HG03097 (cell line): ENCODE data around the gene PIP5K1B.

Experiments used
- ATAC-seq: cut with Tn5 transposase; IDR thresholded peaks from one replicate; pipeline ENCODE4 v1.9.1; 2021; ENCODE audit not compliant: unreplicated experiment, low FRiP score

The PIP5K1B gene

DNA sequence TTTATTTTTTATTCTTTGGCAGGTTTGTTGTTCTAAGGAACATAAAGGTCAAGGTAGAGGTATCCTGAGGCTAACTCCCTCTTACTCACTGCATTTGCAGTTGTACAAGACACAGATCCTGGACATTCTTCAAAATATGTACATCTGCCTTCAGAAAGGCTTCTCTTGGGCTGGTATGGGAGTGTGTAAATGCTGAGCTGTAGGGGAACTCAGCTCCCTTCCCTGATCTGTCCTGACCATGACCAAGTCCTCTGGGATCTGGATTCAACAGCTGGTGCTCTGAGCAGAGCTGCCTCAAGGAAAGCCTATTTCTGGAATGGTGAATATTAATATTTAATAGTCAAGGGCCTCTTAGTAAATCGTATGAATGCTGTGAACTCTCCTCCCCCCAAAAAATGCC, 191.4 kb downstream of the PIP5K1B start:
- ATAC-seq = no peak

DNA sequence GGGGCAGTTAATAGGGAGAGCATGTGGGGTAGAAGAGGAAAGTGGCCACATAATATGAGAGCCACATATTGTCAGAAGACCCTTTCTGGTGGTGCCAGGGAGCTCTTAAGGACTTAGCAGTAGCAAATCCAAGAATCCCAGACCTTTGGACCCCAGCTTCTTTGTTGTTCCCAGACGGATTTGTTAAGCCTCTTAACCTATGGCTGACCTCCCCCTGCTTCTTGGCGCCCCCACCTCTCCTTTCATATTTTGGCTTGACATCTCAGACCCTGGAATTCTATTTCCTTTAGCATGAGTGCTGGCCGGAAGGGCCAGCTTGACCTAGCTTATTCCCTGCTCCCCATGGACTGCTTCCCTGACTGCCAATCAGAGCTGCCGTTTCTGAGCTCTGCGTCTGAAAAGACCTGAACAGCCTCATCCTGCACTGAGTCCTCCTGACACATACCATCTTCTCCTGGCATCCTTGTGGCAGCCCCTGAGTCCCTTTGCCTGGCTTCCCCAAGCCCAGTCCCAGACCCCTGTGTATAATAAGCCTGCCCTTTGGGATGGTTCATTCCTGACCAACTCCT, 192.6 kb downstream of the PIP5K1B start:
- no peak for ATAC-seq

DNA sequence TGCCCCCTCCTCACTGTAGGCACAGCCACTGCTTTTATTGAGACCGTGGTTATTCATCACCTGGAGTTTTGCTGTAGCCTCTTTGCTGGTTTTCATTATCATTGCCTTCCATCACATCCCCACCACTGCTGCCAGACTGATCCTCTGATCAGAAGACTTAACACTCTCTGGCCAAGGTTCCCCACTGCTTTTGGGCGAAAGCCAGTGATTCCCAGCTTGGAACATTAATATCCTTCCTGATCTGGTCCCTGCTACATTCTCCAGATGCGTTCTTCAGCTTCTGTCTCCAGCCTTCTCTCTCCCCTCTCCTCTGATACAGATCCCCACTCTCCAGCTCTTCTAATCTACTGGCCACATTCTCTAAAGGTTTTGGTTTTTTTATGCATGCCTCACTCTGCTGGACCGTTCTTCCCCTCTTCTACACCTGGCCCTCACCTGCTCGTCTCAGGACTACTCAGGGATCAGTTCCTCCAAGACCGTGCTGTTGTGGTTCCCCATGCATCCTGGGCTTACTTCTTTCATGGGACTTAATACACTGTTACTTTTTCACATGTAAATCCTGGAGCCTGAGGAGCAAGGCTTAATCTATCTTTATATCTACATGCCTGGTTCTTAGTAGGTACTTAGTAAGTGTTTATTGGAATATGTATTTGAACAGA, 193.9 kb downstream of the PIP5K1B start:
- no peak for ATAC-seq

DNA sequence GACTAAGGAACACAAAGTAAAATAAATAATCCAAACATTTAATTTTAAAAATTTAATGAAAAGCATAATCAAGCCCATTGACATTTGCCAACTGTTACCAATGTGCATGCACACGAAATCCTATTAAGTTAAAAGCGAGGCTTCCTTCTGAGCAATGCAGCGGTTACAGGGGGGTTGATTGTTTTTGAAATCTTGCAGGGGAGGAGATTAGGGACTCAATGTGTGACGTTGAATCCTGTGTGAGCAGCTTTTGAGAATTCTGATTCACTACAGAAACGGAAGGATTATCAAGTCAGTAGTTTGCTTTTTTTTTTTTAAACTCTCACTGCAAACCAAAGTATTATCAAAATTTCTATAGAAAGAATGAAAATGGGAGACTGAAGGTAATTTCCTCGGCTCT, 199.4 kb downstream of the PIP5K1B start:
- no peak for ATAC-seq

DNA sequence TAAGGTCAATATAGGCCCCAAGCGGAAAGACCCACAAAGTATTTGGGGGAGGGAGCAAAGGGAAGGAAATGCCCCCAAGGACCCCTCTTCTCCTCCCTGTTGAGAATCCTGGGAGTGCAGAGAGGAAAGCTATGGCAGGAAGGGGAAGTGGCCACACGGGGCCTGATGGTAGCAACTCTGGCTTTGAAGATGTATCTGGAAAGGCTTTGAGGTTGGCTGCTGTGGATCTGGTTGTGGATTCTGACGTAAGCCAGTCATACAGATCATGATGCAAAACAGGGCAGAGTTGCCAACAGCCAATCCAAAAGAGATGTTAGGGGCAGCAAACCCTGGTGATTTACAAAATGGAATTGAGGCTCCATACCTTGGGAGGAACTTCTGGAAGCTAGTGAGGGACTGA, 200.1 kb downstream of the PIP5K1B start:
- ATAC-seq = no peak

DNA sequence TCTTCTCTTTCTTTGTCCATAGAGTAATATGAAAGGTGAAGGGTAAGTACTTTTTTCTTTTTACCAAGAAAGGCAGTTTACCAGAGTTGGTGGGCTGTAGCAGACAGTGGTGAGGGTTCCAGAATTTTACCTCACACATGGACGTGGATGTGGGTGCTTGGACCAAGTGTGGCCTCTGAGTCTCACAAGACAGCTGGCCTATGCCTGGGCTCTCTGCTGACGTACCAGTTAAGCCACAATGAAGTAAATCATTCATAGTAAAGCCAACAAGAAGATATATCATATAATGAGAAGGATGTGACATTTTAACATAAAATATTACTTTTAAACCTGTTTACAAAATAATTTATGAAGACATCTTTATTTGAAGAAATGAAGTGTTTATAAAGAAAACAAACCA, 202.9 kb downstream of the PIP5K1B start:
- no peak for ATAC-seq

DNA sequence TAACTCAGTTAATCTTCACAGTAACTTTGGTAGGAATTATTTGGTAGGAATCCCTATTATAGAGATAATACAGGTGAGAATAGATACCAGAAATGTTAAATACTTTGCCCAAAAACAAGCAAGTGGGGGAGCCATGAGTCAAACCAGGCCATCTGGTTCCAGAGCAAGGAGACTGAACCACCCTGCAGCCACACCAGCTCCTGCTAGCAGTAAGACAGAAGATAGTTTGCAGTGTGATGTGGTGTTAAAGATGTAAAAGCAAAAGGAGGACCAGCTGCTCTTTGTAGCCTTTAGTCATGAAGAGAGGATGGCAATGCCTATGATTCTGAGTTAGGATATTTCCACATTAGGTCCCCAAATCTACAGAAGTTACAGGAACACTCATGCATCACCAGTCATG, 207.5 kb downstream of the PIP5K1B start:
- ATAC-seq = no peak

DNA sequence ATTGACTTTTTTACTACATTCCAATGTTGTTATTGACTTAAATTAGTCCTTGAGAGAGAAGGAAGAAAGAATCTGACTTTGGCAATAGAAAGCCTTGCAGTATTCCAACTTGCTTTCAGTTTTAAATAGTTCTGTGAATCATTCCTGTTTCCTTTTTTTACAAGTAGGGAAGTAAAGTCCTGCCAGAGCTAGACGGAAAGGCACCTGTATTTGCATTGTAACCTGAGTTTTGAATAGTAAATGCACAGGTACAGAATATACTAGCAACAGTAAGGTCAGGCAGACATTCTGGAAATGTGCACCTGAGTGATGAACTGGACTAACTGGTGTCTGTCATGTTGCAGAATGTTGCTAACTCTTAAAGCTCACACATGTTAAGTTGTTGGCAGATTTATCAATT, 208.0 kb downstream of the PIP5K1B start:
- ATAC-seq = no peak

DNA sequence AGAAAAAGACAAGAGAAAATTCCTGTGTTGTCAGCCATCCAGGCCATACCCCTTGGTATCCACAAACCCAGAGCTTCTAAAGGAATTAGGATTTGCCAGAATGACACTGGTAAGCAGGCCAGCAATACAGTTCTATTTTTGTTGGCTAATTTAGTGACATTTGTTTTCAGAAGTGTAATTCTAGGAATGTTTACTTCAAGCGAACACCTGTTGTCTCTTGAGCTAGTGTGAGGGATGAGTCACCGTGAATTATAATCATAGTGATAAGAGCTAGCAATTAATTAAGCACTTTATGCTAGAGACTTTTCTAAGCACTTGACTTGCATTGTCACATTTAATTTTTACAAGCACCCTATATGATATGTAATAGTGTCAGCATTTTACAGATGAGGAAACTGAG, 209.7 kb downstream of the PIP5K1B start:
- no peak for ATAC-seq

DNA sequence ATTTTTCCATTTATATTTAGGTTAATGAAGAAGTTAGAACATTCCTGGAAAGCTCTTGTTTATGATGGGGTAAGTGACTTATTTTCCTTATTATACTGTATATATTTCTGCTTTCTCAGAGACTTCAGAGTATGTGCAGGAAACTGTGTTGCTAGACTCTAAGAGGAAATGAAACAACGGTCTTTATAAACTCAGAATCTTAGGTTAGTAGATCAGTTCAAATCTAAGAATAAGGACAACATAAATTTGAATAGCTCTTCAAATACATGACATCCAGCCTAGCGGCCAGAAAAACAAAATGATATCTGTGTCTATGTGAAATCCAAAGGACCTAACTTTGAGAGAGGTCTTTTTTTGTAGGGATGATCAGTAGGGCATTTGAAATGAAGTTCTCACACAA, 214.6 kb downstream of the PIP5K1B start:
- ATAC-seq = no peak

DNA sequence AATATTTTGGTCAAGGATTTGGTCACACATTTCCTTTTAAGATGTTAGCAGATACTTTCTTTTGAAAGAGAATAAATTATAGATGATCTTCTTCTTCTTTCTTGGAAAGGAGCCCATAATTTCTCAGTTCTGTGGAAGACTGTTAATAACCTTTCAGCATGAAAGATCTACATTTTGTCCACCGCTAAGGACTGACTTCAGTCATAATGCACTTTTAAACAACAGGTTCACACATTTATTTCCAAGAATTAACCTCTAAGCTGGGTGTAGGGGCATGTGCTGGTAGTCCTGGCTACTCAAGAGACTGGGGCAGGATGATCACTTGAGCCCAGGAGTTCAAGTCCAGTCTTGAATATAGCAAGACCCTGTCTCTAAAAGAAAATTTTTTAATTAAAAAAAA, 215.9 kb downstream of the PIP5K1B start:
- ATAC-seq = no peak

DNA sequence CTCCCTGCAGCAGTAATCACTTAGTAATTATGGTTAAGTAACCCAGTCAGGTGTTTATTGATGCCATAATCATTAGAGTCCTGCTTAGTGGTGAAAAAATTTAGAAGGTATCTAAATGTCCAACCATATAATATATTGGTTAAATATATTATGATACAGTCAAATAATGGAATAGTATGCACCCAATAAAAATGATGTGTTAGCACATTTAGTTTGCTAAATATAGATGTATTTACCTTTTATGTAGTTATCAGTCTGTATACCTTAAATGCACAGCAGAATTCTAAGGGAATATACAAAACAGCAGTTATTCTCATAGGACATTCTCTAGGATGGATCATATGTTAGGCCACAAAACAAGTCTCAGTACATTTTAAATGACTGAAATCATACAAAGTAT, 218.4 kb downstream of the PIP5K1B start:
- ATAC-seq = no peak

DNA sequence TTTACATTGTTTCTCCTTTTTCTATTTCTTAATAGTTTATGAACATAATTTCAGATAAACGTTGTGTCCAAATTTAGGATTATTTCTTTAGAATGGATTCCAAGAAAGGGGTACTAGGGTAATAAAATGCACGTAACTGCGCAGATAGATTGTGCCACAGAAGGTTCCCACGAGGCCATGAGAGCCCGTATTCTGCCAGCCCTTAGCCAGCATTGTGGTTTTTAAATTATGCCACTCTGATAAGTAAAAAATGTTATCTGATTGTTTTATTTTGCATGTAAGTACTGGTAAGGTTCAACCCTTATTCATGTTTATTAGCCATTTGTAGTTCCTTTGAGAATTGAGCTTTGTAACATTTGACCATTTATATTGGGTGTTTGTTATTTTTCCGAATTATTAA, 220.1 kb downstream of the PIP5K1B start:
- no peak for ATAC-seq

DNA sequence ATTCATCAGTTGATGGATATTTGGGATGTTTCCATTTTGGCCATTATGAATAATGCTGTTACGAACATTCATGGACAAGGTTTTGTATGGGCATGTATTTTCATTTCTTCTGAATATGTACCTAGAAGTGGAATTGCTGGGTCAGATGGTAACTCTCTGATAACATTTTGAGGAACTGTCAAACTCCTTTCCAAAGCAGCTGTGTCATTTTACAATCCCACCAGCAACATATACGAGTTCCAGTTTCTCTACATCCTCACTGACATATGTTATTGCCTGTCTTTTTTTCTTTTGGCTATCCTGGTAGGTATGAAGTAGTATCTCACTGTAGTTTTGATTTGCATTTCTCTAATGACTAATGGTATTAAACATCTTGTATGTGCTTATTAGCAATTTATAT, 222.1 kb downstream of the PIP5K1B start:
- no peak for ATAC-seq

DNA sequence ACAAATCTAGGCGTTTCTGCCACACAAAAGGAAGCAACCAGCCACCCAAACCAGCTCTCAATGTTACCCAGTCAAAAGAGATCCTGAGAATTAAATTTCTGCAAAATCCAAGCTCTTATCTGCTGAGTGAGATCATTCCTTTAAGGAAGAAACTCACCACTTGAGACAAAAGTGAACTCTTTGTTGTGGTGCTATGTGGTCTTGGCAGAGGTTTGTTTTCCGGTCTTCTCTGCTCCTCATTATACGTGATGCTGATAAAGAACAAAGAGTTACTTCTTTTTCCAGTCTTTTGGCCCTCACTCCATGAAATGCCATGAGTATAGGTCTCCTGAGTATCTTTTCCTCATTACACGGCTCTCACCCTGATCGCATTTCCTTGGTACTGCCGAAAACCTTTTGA, 226.8 kb downstream of the PIP5K1B start:
- ATAC-seq = no peak

DNA sequence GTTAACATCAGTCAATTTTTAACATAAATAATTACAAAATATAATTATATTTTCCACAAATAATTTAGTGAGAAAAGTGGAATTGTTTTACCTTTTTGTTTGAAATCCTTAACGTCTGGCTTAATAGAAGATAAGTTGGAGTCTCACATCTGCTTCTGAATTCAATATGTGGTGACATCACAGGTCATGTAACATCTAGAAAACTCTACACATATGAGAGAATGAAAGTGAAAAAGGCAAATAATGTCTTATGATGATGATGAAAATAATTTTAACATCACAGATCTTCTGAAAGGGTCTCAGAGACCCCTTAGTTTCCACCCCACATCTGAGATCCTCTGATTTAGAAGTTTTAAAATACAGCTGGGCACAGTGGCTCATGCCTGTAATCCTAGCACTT, 227.4 kb downstream of the PIP5K1B start:
- ATAC-seq = no peak

DNA sequence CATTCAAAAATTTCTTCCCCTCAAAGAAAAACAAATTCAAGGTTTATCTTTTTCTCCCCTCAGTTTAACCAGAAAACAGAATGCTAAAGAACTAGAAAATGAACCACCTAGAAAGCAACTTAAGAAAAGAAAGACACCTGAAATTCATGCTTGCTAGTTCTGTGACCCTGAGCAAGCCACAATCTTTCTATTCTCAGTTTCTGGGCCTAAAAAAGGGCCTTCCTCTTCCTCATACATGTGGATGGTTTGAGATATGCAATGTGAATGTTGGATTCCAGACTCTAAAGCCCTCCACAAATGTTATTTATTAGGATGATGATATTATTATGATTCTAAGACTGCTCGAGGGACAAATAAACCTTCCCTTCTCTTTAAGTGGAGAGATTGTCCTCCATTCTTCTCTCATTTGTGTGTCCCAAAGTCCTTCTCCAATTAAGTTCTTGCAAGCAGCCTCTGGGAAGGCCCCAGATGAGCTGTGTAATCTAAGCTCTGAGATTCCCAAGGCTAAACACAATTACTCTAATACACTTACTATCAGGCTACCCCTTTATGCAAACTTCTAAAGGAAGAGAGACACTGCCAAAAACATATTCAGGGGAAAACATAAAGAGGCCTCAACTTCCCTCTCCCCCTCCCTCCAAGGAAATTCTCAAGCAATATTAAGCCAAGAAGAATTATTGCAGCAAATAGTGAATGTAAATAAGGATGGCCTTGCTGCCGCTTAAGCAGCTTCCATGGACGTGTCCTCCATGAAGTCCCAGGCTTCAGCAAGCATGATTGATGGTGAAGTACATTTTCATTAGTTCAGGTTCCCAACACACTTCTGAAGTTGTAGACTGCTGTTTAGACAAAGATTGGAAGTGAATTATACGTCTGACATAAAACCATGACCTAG, 228.6 kb downstream of the PIP5K1B start:
- peak; percentile 84 for ATAC-seq

DNA sequence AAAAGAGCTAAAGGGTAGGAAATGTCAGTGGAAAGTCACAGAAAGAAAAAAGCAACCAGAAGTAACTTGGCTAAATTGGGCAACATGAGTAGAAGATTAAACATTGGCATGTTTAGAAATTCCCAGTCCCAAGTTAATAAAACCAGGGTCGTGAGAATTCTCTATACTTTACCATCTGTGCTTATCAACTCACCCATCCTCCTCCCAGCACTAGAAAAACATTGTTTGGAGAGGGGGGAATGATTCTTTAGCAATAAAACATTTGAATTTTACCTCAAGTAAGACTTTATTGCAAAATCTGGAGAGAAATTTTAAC, 229.2 kb downstream of the PIP5K1B start:
- no peak for ATAC-seq

DNA sequence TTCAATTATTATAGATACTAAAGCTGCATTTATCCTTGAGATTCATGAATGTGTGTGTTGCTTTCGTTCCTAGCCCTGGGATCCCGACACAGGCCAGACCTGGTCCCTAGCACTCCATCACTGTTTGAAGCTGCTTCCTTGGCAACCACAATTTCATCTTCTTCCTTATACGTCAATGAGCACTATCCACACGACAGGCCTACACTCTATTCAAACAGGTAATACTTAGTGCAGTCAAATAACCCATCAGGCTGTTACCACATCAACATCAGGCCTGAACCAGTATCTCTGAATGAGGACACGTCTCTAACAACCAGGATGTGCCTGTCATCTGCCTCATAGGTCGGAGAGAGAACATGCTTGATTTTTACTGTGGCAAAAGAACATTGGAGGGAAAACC, 235.5 kb downstream of the PIP5K1B start:
- no peak for ATAC-seq

DNA sequence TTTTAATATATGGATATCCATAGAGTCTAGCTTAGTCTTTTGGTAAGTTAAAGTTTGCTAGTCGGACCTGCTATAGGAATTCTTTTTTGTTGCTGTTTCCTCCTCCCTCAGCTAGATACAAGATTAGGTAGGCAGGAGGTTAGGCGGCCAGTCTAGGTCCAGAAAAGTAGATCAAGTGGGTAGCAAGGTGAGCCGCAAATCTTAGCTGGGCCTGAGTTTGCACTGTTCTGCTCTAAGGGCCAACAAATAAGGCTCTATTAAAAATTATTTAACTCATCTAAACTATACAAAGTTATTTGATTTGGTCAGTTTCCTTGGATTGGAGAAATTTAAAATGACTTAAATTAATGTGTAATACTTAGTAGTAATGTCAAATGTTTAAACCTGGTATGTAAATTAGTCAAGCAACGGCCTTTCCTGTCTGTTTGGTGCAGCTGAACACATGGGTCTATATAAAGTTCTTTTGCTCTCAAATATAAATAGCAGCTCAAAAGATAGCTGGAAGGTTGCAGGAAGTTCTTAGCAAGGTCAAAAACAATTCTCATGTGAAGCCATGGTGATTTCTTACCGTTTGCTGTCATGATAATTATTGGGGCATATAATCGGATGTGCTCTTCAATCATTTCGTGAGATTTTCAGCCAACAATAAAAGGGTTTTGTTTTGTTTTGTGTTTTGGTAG, 236.9 kb downstream of the PIP5K1B start:
- no peak for ATAC-seq

DNA sequence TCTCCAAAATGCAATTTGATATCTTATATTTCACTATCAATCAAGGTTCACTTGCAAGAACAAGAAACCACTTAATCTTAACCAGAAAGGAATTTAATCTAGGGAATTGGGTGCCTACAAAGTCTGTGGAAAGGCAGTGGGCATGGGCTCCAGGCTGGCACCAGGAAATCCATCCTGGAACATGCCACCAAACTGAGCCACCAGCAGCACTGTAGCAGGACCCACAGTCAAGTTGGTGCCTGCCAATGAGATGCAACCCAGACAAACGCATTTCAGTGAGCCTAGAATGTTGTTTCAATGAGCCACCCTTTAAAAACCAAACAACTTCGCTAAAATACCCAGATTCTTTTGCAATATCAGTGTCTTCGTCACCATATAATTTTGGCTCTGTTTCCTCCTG, 237.8 kb downstream of the PIP5K1B start:
- no peak for ATAC-seq

DNA sequence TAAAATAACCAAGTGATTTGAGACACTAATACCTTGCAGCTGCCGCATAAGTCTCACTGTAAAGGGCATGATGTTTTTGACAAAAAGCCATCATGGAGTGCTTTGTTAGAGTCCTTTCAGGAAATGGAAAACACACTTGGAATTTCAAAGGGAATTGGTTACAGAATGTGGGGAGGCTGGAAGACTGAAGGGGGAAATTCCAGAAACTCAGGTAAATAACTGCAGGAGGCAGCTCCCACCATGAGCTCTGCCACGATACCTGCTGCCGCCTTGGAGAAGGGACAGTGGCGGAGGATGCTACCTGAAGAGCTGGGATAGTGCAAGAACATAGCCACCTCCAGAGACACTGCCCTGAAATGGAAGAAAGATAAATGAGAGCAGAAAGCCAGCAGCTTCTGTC, 242.0 kb downstream of the PIP5K1B start:
- ATAC-seq = no peak
